Activated T-helper 1 cell treated with anti-CD3 and anti-CD28 coated beads, Interleukin-12 subunit alpha, Interleukin-12 subunit beta, Interleukin-2, Interleukin-4 antibody, amounts not matched to agents 30 ng/mL and 10 ng/mL and 1 ng/mL, durations not matched to agents 14 hours and 24 hours and 36 hours (primary cell): Measurements from ENCODE around the gene CKMT2. TPM values are rescaled to one million over a fixed set of nuclear protein-coding genes. Genes with fewer than 3 reads are reported as not detected.
A peak's percentile ranks its signal among the peaks of the same experiment; 100 is the strongest.

Experiments used
- DNase-seq: peaks from one replicate; pipeline ENCODE4 v3.0.0; 2021; ENCODE audit warnings: low spot score
- H3K27ac Mint-ChIP-seq: one replicate; pipeline ENCODE4 v1.8.0; 2021; ENCODE audit warnings: mild to moderate bottlenecking, mixed read lengths
- H3K27me3 Mint-ChIP-seq: one replicate; pipeline ENCODE4 v1.8.0; 2022; ENCODE audit warnings: mild to moderate bottlenecking, moderate library complexity, mixed read lengths; ENCODE audit not compliant: insufficient read depth
- H3K36me3 Mint-ChIP-seq: one replicate; pipeline ENCODE4 v1.8.0; 2021; ENCODE audit warnings: low read depth, mixed read lengths
- H3K4me1 Mint-ChIP-seq: one replicate; pipeline ENCODE4 v1.8.0; 2021; ENCODE audit warnings: low read depth, mixed read lengths
- H3K4me3 Mint-ChIP-seq: one replicate; pipeline ENCODE4 v1.8.0; 2021; ENCODE audit warnings: mild to moderate bottlenecking, moderate library complexity, mixed read lengths
- H3K9me3 Mint-ChIP-seq: one replicate; pipeline ENCODE4 v1.8.0; 2021; ENCODE audit warnings: mixed read lengths
- intact Hi-C: fragments of 100-400 bp; cut with micrococcal nuclease; formaldehyde crosslinking; loops from one replicate; pipeline ENCODE4 v1.15.1; 2024
- total RNA-seq: library from RNA; stranded (reverse); gene quantifications from 2 replicates; pipeline ENCODE4 v1.2.3, GENCODE V29; 2022

Gene CKMT2
- total RNA-seq, 1 donor from 2014 or later: not detected

GRCh38 chr5:81226949-81227348 is 6.2 kb upstream of the CKMT2 start:
- intact Hi-C loops: no loop called here

GRCh38 chr5:81228084-81228483 is 5.0 kb upstream of the CKMT2 start:
- no peak for DNase-seq
- Mint-ChIP-seq H3K9me3 (no peaks in the 10 kb centered on the region), H3K4me3 (no peak overlapping the region), H3K27me3 (no peaks in the 10 kb centered on the region), H3K36me3 (peaks cover 4% of the 10 kb centered on the region), H3K4me1 (no peaks in the 10 kb centered on the region), H3K27ac (no peak overlapping the region)
- intact Hi-C loops: no loop called here

More at GRCh38 chr5:81226949-81227348, 6.2 kb upstream of the CKMT2 start:
- no peaks in the 10 kb centered on the region for H3K9me3 Mint-ChIP-seq
- H3K36me3 Mint-ChIP-seq: peaks cover 4% of the 10 kb centered on the region
- H3K27ac Mint-ChIP-seq: no peak overlapping the region
- H3K4me3 Mint-ChIP-seq: no peak overlapping the region
- H3K4me1 Mint-ChIP-seq: no peaks in the 10 kb centered on the region
- DNase-seq: no peak
- no peaks in the 10 kb centered on the region for H3K27me3 Mint-ChIP-seq

- intact Hi-C loops: no loop called here
- Mint-ChIP-seq H3K27ac (no peak overlapping the region), H3K27me3 (no peaks in the 10 kb centered on the region), H3K4me1 (peaks cover 15% of the 10 kb centered on the region), H3K9me3 (no peaks in the 10 kb centered on the region), H3K36me3 (no peaks in the 10 kb centered on the region), H3K4me3 (no peak overlapping the region)
- DNase-seq: no peak
Observed at GRCh38 chr5:81230416-81230815, 2.7 kb upstream of the CKMT2 start.

GRCh38 chr5:81232464-81233079 is 550 bp upstream of the CKMT2 start:
- Mint-ChIP-seq H3K36me3 (no peaks in the 10 kb centered on the region), H3K27me3 (no peaks in the 10 kb centered on the region), H3K9me3 (no peaks in the 10 kb centered on the region), H3K27ac (no peak overlapping the region), H3K4me3 (no peak overlapping the region), H3K4me1 (peaks cover 27% of the 10 kb centered on the region)
- DNase-seq: no peak
- intact Hi-C loops: no loop called here

GRCh38 chr5:81234299-81234698 is 1.2 kb downstream of the CKMT2 start:
- no peaks in the 10 kb centered on the region for H3K27me3 Mint-ChIP-seq
- no peaks in the 10 kb centered on the region for H3K9me3 Mint-ChIP-seq
- intact Hi-C loops: no loop called here
- DNase-seq: no peak
- H3K4me3 Mint-ChIP-seq: no peak overlapping the region
- H3K4me1 Mint-ChIP-seq: peaks cover 27% of the 10 kb centered on the region
- H3K27ac Mint-ChIP-seq: peak overlapping the region; percentile 44
- no peaks in the 10 kb centered on the region for H3K36me3 Mint-ChIP-seq

- no peaks in the 10 kb centered on the region for H3K27me3 Mint-ChIP-seq
- no peak overlapping the region for H3K4me3 Mint-ChIP-seq
- H3K27ac Mint-ChIP-seq: peak overlapping the region; percentile 44
- no peaks in the 10 kb centered on the region for H3K9me3 Mint-ChIP-seq
- no peaks in the 10 kb centered on the region for H3K36me3 Mint-ChIP-seq
- intact Hi-C loops: no loop called here
- no peak for DNase-seq
- peaks cover 27% of the 10 kb centered on the region for H3K4me1 Mint-ChIP-seq
Observed at GRCh38 chr5:81234801-81235200, 1.7 kb downstream of the CKMT2 start.

GRCh38 chr5:81235287-81236072 is 2.4 kb downstream of the CKMT2 start:
- H3K27ac Mint-ChIP-seq: no peak overlapping the region
- no peak for DNase-seq
- no peaks in the 10 kb centered on the region for H3K27me3 Mint-ChIP-seq
- H3K4me1 Mint-ChIP-seq: peaks cover 27% of the 10 kb centered on the region
- H3K36me3 Mint-ChIP-seq: no peaks in the 10 kb centered on the region
- intact Hi-C loops: no loop called here
- no peak overlapping the region for H3K4me3 Mint-ChIP-seq
- no peaks in the 10 kb centered on the region for H3K9me3 Mint-ChIP-seq

GRCh38 chr5:81238460-81238859 is 5.3 kb downstream of the CKMT2 start:
- H3K4me3 Mint-ChIP-seq: no peak overlapping the region
- DNase-seq: no peak
- H3K9me3 Mint-ChIP-seq: no peaks in the 10 kb centered on the region
- no peaks in the 10 kb centered on the region for H3K36me3 Mint-ChIP-seq
- H3K4me1 Mint-ChIP-seq: peaks cover 27% of the 10 kb centered on the region
- H3K27me3 Mint-ChIP-seq: no peaks in the 10 kb centered on the region
- intact Hi-C loops: no loop called here
- H3K27ac Mint-ChIP-seq: no peak overlapping the region

- intact Hi-C loops: loop anchor here (10.0 kb wide), 1 partner anchor 55 kb away; no protein-coding TSS in a partner anchor
Observed at GRCh38 chr5:81239613-81240012, 6.5 kb downstream of the CKMT2 start.

GRCh38 chr5:81241001-81241400 is 7.9 kb downstream of the CKMT2 start:
- intact Hi-C loops: loop anchor here (10.0 kb wide), 1 partner anchor 54 kb away; no protein-coding TSS in a partner anchor
- Mint-ChIP-seq H3K27me3 (no peaks in the 10 kb centered on the region), H3K4me3 (no peak overlapping the region), H3K27ac (no peak overlapping the region), H3K9me3 (no peaks in the 10 kb centered on the region), H3K4me1 (peaks cover 6% of the 10 kb centered on the region), H3K36me3 (no peaks in the 10 kb centered on the region)
- no peak for DNase-seq

More at GRCh38 chr5:81239613-81240012, 6.5 kb downstream of the CKMT2 start:
- Mint-ChIP-seq H3K9me3 (no peaks in the 10 kb centered on the region), H3K27ac (no peak overlapping the region), H3K27me3 (no peaks in the 10 kb centered on the region), H3K4me1 (peaks cover 20% of the 10 kb centered on the region), H3K36me3 (no peaks in the 10 kb centered on the region), H3K4me3 (no peak overlapping the region)
- DNase-seq: no peak

GRCh38 chr5:81241961-81242648 is 9.0 kb downstream of the CKMT2 start:
- no peak overlapping the region for H3K27ac Mint-ChIP-seq
- no peaks in the 10 kb centered on the region for H3K27me3 Mint-ChIP-seq
- DNase-seq: no peak
- H3K4me1 Mint-ChIP-seq: no peaks in the 10 kb centered on the region
- no peaks in the 10 kb centered on the region for H3K36me3 Mint-ChIP-seq
- H3K4me3 Mint-ChIP-seq: no peak overlapping the region
- no peaks in the 10 kb centered on the region for H3K9me3 Mint-ChIP-seq
- intact Hi-C loops: loop anchor here (10.0 kb wide), 1 partner anchor 53 kb away; no protein-coding TSS in a partner anchor

- intact Hi-C loops: loop anchor here (10.0 kb wide), 1 partner anchor 52 kb away; no protein-coding TSS in a partner anchor
- Mint-ChIP-seq H3K9me3 (no peaks in the 10 kb centered on the region), H3K27me3 (no peaks in the 10 kb centered on the region), H3K4me1 (no peaks in the 10 kb centered on the region), H3K4me3 (no peak overlapping the region), H3K27ac (peak overlapping the region; percentile 1), H3K36me3 (no peaks in the 10 kb centered on the region)
- DNase-seq: no peak
Observed at GRCh38 chr5:81242906-81243436, 9.8 kb downstream of the CKMT2 start.
